ENCODE results near the gene SMCO4. TPM values are rescaled to one million over a fixed set of nuclear protein-coding genes. Genes with fewer than 3 reads are reported as not detected.

SMCO4 gene
- total and polyA plus RNA-seq, 2 donors (not counting 1 experiment from before 2014, with no cell fraction given): 8.2 to 8.6 TPM

GRCh38 chr11:93491973-93492372 lies 51.2 kb downstream of the SMCO4 start:
- H3K9ac ChIP-seq (ENCODE audit: insufficient read depth, low read length): no peak overlapping the region
- H3K4me3 ChIP-seq (replicated peaks in 1 of 4; ENCODE audit: control extremely low read depth in 1 of 4, insufficient read depth in 1 of 4, low read depth in 3 of 4, low read length in 4 of 4): no peak overlapping the region
- no peak overlapping the region for H2AFZ ChIP-seq (ENCODE audit: low read length)
- H4K20me1 ChIP-seq (ENCODE audit: control insufficient read depth, extremely low read depth, insufficient read depth, low read length): no peaks in the 10 kb centered on the region
- H3K4me2 ChIP-seq (ENCODE audit: extremely low read depth, insufficient read depth, low read length): no peak overlapping the region
- no peaks in the 10 kb centered on the region for H3K27me3 ChIP-seq (ENCODE audit: control insufficient read depth, insufficient read depth, low read length)
- TF ChIP-seq EZH2 (IDR thresholded peaks at IDR 0.05; ENCODE audit: low read length, missing control alignments): no peak
- no peak overlapping the region for H3K27ac ChIP-seq (ENCODE audit: insufficient read depth, low read length)
- no peaks in the 10 kb centered on the region for H3K79me2 ChIP-seq (ENCODE audit: control insufficient read depth, insufficient read depth, low read length)
- no peaks in the 10 kb centered on the region for H3K9me3 ChIP-seq (ENCODE audit: control insufficient read depth, insufficient read depth, low read depth, low read length)
- no peaks in the 10 kb centered on the region for H3K4me1 ChIP-seq (ENCODE audit: control insufficient read depth, extremely low read depth, insufficient read depth, low read length)
- no peak for DNase-seq (ENCODE audit: low read depth in 2 of 2)
- H3K36me3 ChIP-seq (ENCODE audit: control insufficient read depth, insufficient read depth, low read length): no peaks in the 10 kb centered on the region

- H4K20me1 ChIP-seq (ENCODE audit: control insufficient read depth, extremely low read depth, insufficient read depth, low read length): no peaks in the 10 kb centered on the region
- no peak for DNase-seq (ENCODE audit: low read depth in 2 of 2)
- no peaks in the 10 kb centered on the region for H3K4me1 ChIP-seq (ENCODE audit: control insufficient read depth, extremely low read depth, insufficient read depth, low read length)
- no peaks in the 10 kb centered on the region for H3K79me2 ChIP-seq (ENCODE audit: control insufficient read depth, insufficient read depth, low read length)
- no peak overlapping the region for H3K4me2 ChIP-seq (ENCODE audit: extremely low read depth, insufficient read depth, low read length)
- H3K4me3 ChIP-seq (replicated peaks in 1 of 4; ENCODE audit: control extremely low read depth in 1 of 4, insufficient read depth in 1 of 4, low read depth in 3 of 4, low read length in 4 of 4): no peak overlapping the region
- no peak overlapping the region for H3K9ac ChIP-seq (ENCODE audit: insufficient read depth, low read length)
- no peaks in the 10 kb centered on the region for H3K36me3 ChIP-seq (ENCODE audit: control insufficient read depth, insufficient read depth, low read length)
- H3K27me3 ChIP-seq (ENCODE audit: control insufficient read depth, insufficient read depth, low read length): no peaks in the 10 kb centered on the region
- TF ChIP-seq, protein P1, sequence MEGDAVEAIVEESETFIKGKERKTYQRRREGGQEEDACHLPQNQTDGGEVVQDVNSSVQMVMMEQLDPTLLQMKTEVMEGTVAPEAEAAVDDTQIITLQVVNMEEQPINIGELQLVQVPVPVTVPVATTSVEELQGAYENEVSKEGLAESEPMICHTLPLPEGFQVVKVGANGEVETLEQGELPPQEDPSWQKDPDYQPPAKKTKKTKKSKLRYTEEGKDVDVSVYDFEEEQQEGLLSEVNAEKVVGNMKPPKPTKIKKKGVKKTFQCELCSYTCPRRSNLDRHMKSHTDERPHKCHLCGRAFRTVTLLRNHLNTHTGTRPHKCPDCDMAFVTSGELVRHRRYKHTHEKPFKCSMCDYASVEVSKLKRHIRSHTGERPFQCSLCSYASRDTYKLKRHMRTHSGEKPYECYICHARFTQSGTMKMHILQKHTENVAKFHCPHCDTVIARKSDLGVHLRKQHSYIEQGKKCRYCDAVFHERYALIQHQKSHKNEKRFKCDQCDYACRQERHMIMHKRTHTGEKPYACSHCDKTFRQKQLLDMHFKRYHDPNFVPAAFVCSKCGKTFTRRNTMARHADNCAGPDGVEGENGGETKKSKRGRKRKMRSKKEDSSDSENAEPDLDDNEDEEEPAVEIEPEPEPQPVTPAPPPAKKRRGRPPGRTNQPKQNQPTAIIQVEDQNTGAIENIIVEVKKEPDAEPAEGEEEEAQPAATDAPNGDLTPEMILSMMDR (conservative IDR thresholded peaks at IDR 0.05 in 1 of 2, IDR thresholded peaks at IDR 0.05 in 1 of 2; ENCODE audit: low read depth in 1 of 2, low read length in 2 of 2): no peak
- no peak for TF ChIP-seq EZH2 (IDR thresholded peaks at IDR 0.05; ENCODE audit: low read length, missing control alignments)
- no peak overlapping the region for H3K27ac ChIP-seq (ENCODE audit: insufficient read depth, low read length)
- H3K9me3 ChIP-seq (ENCODE audit: control insufficient read depth, insufficient read depth, low read depth, low read length): no peaks in the 10 kb centered on the region
- H2AFZ ChIP-seq (ENCODE audit: low read length): no peak overlapping the region
These were observed 52.1 kb downstream of the SMCO4 start for GRCh38 chr11:93490996-93491618.

DNA sequence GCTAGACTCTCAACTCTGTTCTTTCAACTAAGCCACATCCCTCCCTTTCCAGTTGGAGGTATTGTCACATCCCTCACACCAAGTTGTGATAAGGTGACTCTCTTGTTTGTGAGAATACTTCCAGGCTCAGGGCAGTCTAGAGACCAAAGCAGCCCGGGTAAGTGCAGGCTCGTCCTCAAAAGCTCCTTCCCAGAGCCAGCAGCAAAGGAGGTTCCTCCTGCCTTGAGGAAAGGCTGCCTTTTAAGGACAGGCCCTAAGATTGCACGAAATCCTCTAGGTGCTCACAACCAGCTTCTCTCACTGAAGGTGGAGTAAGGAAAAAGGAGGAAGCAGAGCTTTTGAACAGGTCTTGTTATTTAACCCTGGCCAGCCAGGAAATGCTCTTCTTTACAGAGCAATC lies 53.4 kb downstream of the SMCO4 start:
- H3K9ac ChIP-seq (ENCODE audit: insufficient read depth, low read length): no peak overlapping the region
- H3K79me2 ChIP-seq (ENCODE audit: control insufficient read depth, insufficient read depth, low read length): no peaks in the 10 kb centered on the region
- H3K9me3 ChIP-seq (ENCODE audit: control insufficient read depth, insufficient read depth, low read depth, low read length): no peaks in the 10 kb centered on the region
- H3K4me3 ChIP-seq (replicated peaks in 1 of 4; ENCODE audit: control extremely low read depth in 1 of 4, insufficient read depth in 1 of 4, low read depth in 3 of 4, low read length in 4 of 4): no peak overlapping the region
- no peaks in the 10 kb centered on the region for H3K36me3 ChIP-seq (ENCODE audit: control insufficient read depth, insufficient read depth, low read length)
- no peaks in the 10 kb centered on the region for H4K20me1 ChIP-seq (ENCODE audit: control insufficient read depth, extremely low read depth, insufficient read depth, low read length)
- H3K27ac ChIP-seq (ENCODE audit: insufficient read depth, low read length): no peak overlapping the region
- no peaks in the 10 kb centered on the region for H3K27me3 ChIP-seq (ENCODE audit: control insufficient read depth, insufficient read depth, low read length)
- no peaks in the 10 kb centered on the region for H3K4me1 ChIP-seq (ENCODE audit: control insufficient read depth, extremely low read depth, insufficient read depth, low read length)
- no peak overlapping the region for H3K4me2 ChIP-seq (ENCODE audit: extremely low read depth, insufficient read depth, low read length)
- H2AFZ ChIP-seq (ENCODE audit: low read length): no peak overlapping the region
- no peak for DNase-seq (ENCODE audit: low read depth in 2 of 2)
- TF ChIP-seq, protein P1 (conservative IDR thresholded peaks at IDR 0.05 in 1 of 2, IDR thresholded peaks at IDR 0.05 in 1 of 2; ENCODE audit: low read depth in 1 of 2, low read length in 2 of 2): no peak
